ENCODE results near the gene SULT1C2. TPM values are rescaled to one million over a fixed set of nuclear protein-coding genes. Genes with fewer than 3 reads are reported as not detected.
"Not testable (repeated sequence)": the region's sequence is repeated elsewhere in the genome, so short reads cannot be mapped to it uniquely, and the experiment has no call there.

The SULT1C2 gene
- total RNA-seq, 1 donor from 2014 or later, result 0.64 TPM

- DNase-seq (ENCODE audit: low spot score), result no peak
Measured at GRCh38 chr2:108348816-108349570, 60.3 kb downstream of the SULT1C2 start.

GRCh38 chr2:108349571-108349928 is 60.9 kb downstream of the SULT1C2 start:
- DNase-seq (ENCODE audit: low spot score), result no peak

- DNase-seq (ENCODE audit: low spot score), result no peak
Measured at GRCh38 chr2:108351889-108352288, 63.2 kb downstream of the SULT1C2 start.

- DNase-seq (ENCODE audit: low spot score), result no peak
Measured at GRCh38 chr2:108354136-108354535, 65.4 kb downstream of the SULT1C2 start.

GRCh38 chr2:108355906-108356734 is 67.4 kb downstream of the SULT1C2 start:
- DNase-seq (ENCODE audit: low spot score), result no peak

- DNase-seq (ENCODE audit: low spot score), result not testable (repeated sequence)
Measured at GRCh38 chr2:108359336-108359735, 70.6 kb downstream of the SULT1C2 start.

Other genes starting within 250 kb of the SULT1C2 start
- not detected for gene SULT1C3, start 48.9 kb upstream of the SULT1C2 start, total RNA-seq
- gene SULT1C4, start 89.1 kb downstream of the SULT1C2 start, total RNA-seq, result 2.1 TPM
- 32.9 TPM for gene GCC2, start 160.3 kb downstream of the SULT1C2 start, total RNA-seq
- 113 TPM for gene LIMS1, start 245.6 kb downstream of the SULT1C2 start, total RNA-seq

Data from mesenteric fat pad (tissue), 1 donor.